ENCODE measurements around the gene USP36.

DNA sequence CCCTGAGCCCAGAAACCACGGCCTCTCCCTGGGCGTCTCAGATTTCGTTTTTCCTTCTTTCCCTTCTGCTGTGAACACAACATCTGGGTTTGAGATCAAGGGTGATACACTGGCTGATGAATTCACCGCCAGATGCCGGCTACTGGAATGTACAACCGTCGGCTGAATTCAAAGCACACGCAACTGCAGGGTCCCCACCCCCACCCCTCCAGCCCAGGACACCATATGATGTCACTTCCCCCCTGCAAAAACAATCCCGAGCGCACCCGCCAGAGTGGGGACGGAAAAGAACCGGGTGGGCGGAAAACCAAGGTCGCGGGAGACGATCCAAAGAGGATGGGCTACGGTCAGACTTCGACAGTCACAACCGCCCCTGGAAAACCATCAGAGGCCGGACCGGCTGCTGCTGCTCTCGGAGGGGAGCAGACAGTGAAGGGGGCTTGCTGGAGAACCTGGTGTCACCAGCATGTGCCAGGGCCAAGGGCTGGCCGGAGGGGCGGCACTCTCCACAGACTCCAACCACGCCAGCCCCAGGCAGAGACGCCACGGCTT is 39.1 kb upstream of the USP36 start:
- TF ChIP-seq, protein P1, sequence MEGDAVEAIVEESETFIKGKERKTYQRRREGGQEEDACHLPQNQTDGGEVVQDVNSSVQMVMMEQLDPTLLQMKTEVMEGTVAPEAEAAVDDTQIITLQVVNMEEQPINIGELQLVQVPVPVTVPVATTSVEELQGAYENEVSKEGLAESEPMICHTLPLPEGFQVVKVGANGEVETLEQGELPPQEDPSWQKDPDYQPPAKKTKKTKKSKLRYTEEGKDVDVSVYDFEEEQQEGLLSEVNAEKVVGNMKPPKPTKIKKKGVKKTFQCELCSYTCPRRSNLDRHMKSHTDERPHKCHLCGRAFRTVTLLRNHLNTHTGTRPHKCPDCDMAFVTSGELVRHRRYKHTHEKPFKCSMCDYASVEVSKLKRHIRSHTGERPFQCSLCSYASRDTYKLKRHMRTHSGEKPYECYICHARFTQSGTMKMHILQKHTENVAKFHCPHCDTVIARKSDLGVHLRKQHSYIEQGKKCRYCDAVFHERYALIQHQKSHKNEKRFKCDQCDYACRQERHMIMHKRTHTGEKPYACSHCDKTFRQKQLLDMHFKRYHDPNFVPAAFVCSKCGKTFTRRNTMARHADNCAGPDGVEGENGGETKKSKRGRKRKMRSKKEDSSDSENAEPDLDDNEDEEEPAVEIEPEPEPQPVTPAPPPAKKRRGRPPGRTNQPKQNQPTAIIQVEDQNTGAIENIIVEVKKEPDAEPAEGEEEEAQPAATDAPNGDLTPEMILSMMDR (IDR thresholded peaks at IDR 0.05), result no peak
- TF ChIP-seq ZFX (IDR thresholded peaks at IDR 0.05; ENCODE audit: borderline replicate concordance), result no peak

Measured in 22Rv1 (cell line).